ENCODE measurements around the gene ZNF787.

The ZNF787 gene

DNA sequence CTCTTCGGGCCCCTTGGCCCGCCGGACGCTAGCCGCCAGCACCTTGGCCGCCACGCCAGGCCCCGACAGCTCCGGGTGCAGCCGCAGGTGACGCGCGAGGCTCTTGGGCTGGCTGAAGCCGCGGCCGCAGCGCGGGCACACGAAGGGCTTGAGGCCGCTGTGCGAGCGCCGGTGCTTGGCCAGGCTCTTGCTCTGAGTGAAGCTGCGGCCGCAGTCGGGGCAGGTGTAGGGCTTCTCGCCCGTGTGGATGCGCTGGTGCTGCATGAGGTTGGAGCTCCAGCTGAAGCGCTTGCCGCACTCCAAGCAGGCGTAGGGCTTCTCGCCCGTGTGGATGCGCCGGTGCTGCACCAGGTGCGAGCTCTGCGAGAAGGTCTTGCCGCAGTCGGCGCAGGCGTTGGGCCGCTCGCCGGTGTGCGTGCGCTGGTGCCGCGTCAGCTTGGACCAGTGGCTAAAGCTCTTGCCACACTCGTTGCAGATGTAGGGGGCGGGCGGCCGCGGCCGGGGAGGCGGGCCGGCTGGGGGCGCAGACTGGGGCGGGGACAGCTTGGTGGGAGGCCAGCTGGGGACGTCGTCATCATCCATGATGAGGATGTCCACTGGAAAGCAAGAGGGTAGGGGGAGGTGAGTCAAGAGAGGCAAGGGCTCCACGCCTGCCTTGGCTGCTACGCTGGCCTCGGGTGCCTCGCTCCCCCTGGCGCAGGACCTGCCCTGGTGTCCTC is 32.4 kb downstream of the ZNF787 start:
- DNase-seq (ENCODE audit: low read depth in 2 of 2): no peak

DNA sequence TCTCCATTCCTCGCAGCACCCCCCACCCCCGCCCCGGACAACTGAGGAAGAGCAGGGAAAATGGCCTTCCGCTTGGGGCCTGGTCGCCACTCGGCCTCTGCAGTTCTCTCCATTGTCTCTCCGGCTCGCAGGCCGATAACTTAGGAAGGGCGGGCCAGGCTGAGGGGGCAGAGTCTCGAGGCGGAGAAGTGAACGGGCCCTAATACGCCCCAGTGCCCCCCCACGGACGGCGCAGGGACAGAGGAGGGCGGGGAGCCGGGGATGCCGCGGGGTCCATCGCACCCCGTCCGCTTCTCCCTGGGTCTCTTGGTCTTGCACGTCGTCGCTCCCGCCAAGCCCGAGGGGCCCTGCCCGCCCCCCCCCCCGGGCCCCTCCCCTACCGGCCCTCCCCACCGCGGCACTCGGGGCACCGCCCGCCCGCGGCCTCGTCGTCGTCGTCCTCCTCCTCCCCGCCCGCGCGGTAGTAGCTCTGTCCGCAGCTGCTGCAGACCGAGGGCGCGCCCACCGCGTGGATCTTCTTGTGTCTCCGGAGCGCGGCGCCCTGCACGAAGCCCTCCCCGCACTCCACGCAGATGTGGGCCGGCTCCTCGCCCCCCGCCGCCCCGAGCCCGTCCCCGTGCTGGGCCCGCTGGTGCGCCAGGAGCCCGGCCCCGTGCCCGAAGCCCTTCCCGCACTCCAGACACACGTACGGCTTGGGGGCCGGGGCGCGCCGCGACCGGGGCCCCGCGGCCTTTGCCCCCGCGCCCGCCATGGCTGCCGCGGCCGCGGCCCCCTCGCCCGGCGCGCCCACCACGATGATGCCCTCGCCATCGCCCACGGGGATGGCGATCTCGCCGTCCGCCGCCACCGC is 33.2 kb downstream of the ZNF787 start:
- DNase-seq (ENCODE audit: low read depth in 2 of 2): no peak

DNA sequence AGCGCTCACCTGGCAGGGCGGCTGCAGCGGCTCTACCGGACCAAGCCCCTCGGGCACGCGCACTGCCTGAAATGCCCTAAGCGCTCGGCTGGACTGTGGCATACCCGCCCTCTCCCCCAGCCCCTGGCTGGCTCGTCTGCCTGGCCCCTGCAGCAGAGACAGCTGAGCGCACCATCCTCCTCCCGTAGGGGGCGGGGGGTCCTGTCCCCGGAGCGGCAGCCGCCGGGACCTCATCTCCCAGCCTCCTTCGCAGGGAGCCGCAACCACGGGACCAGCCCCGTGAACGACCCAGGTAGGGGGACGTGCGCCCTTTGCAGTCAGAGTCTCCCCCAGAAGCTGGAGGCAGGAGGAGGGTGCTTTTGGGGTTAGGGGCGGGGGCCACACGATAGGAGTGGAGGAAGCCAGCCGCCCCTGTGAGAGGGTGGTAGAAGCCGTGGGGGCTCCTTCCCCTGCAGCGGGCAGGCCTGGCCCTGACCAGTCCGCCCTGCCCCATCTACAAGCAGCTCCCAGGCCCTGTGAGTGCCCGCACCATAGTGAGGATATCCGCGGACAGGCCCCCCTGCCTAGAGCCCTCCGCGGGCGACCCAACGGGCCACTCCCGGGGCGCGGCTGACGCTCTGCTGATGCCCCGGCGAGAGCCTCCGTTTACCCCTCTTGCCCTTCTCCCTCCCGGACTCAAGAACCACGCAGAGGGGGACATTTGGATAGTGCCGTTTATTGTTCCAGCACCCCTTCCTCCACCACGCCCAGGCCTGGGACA is 34.2 kb downstream of the ZNF787 start:
- DNase-seq (ENCODE audit: low read depth in 2 of 2): no peak

DNA sequence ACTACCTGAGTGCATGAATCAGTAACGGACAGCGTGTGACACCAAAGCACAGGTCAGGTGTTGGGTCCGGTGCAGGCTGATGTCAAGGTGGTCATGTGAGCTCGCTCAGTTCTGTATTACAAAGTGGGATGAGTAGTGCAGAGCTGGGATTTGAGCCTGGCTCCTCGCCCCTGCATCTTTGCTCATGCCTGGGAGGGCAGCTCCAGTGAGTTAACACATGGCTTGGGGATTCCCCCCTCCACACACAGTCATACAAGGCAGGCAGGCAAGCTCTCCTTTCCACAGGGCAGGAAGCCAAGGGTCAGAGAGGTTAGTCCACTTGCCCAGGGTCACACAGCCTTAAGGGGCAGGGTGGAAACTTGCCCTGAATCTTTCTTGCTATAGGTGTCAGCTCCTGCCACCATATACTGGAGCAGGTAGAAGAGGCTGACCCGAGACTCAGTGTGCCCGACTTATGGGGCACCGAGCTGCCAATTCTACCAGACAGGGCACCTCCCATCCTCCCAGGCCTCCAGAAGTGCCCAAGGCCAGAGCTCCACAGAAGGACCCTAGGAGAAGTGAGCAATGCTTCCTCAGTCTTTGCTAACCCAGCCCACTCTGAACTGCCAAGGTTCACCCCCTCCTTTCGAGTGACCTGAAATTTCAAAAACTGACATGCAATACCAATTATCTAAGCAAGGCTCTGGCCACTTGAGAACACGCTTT is 35.4 kb downstream of the ZNF787 start:
- no peak for DNase-seq (ENCODE audit: low read depth in 2 of 2)

DNA sequence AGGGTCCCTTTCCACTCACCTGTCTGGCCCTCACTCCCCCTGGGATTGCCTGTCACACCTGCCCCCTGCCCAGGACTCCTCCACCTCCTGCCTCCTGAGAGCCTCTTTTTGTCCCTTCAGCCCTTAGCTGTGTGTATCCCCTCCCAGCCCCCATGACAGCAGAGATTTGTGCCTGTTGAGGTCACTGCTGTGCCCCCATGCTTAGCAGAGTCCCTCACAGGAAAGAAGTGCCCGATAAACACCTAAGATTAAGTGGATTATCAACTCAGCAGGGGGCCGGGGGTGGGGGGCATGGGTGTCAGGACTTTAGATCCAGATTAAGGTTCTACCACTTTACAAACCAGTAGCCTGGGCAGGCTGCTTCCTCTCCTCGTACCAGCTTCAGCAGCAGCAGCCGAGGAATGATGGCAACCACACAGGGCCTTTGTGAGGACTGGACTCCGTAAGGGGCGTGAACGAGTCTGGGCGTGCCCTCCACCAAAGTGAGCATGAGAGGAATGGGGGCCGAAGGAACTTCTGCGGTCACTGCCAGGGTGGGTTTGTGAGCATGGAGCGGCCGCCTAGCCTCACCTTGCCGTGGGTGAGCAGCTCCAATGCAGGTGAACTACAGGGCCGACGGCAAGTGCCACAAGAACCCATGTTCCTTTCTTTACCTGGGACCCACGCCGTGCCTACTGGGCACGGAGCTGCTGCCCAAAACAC is 36.1 kb downstream of the ZNF787 start:
- no peak for DNase-seq (ENCODE audit: low read depth in 2 of 2)

DNA sequence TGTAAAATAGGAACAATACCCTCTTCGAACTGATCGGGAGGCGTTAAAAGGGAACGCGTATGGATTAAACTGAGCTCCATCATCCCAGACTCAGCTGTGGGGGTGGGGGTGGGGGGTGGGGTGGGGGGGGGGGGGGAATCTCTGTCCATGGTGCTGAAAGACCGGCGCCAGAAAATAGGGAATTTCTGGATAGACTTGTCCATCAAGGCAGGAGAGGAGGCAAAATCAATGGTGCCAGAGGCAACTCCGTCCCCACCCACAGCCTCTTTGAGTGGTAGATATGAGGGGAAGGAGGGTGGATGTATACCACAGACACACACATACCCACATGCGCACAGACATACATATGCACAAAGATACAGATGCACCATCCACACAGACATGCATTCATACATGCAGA is 37.4 kb downstream of the ZNF787 start:
- DNase-seq (ENCODE audit: low read depth in 2 of 2): no peak

GRCh38 chr19:56080669-56081401 is 40.3 kb downstream of the ZNF787 start:
- peak; percentile 37 to 52 for DNase-seq (ENCODE audit: low read depth in 2 of 2)

- DNase-seq (ENCODE audit: low read depth in 2 of 2): no peak
Measured at GRCh38 chr19:56079609-56080008, 41.5 kb downstream of the ZNF787 start.

GRCh38 chr19:56076498-56076897 is 44.6 kb downstream of the ZNF787 start:
- DNase-seq (ENCODE audit: low read depth in 2 of 2): no peak

DNA sequence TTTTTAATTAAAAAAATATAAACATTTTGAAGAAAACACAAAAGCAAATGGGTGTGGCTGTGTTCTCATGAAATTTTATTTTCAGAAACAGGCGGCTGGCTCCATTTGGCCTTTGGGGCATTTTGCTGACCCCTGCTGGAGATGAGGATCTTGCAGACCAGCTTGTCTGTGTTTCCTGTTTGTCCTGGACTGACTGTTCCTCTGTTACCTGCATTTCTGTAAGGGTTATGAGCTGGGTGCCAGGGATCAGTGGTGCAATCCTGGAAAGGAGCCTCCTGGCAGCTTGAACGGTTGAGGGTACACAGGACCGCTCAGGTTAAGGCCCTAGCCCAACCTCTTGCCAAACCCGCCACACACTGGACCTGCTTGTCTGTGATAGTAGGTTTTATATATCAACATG is 49.9 kb downstream of the ZNF787 start:
- no peak for DNase-seq (ENCODE audit: low read depth in 2 of 2)

GRCh38 chr19:56069642-56070041 is 51.5 kb downstream of the ZNF787 start:
- no peak for DNase-seq (ENCODE audit: low read depth in 2 of 2)

DNA sequence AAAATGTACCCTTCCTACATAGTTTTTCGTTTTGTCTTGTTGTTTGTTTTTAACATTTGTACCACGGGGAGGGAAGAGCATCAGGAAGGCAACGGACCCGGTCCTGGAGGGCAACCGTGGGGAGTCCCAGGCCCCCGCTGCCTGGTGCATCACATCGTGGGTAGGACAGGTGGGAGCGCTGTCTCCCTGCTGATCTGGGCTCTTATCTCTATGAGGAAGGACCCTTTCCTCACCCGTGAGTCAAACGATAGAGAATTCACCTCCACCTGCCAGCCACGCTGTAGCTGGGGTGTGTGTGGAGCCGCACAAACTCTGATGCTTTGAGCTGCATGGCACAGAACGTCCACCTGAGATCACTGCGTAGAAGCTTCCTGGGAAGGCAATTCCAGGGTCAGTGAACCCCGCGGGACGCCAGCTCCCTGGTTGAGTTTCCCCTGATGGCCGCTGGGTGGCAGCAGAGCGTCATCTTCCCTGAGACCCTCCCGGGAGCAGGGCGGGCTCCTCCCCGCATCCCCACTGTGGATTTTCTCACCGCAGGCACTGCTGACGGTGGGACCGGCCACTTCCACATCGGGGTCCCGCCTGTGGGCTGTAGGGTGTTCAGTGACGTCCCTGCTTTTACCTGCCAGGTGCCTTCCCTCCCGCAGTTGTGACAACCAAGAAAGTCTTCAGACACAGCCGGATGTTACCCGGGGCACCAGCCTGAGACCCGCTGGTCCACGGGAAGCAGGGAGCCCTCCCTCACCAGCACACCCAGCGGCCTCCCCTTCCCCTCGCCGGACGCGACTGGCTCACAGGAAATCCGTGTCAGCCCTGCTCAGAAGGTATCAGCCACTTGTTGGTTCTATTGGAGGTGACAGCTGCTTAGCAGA is 54.7 kb downstream of the ZNF787 start:
- peak; percentile 37 to 38 for DNase-seq (ENCODE audit: low read depth in 2 of 2)

- no peak for DNase-seq (ENCODE audit: low read depth in 2 of 2)
Measured at GRCh38 chr19:56053596-56053995, 67.5 kb downstream of the ZNF787 start.

Measured in stimulated activated CD8-positive, alpha-beta memory T cell treated with anti-CD3 and anti-CD28 coated beads, Interleukin-7, amount 100 ng/mL, for 1 hour (primary cell).